GM23338 (cell line): Measurements from ENCODE around the gene COX4I2. TPM values are rescaled to one million over a fixed set of nuclear protein-coding genes. Genes with fewer than 3 reads are reported as not detected.

Experiments
- ATAC-seq: fragments of 200-7000 bp; cut with Tn5 transposase; 3 replicates; pipeline ENCODE4 v1.9.1; 2020
- DNase-seq: peaks from one replicate; pipeline ENCODE4 v3.0.0-alpha.2; 2015; ENCODE audit warnings: low spot score
- H2AFZ ChIP-seq: fragments of 200-600 bp; sonication (generic); 2 replicates; pipeline ENCODE4 v1.8.0; 2016; ENCODE audit warnings: antibody characterized with exemption, mild to moderate bottlenecking, moderate library complexity
- H3F3A ChIP-seq: fragments of 200-600 bp; sonication (generic); replicated peaks from 2 replicates; pipeline ENCODE4 v1.8.0; 2017; ENCODE audit warnings: antibody characterized with exemption, mixed run types, low read depth
- H3K27ac ChIP-seq: fragments of 200-600 bp; sonication (generic); 2 replicates; pipeline ENCODE4 v1.6.1; 2016; ENCODE audit warnings: low read depth
- H3K27me3 ChIP-seq: fragments of 200-600 bp; sonication (generic); 2 replicates; pipeline ENCODE4 v1.8.0; 2016; ENCODE audit warnings: mild to moderate bottlenecking, mixed run types, moderate library complexity; ENCODE audit not compliant: insufficient read depth
- H3K36me3 ChIP-seq: fragments of 200-600 bp; sonication (generic); 2 replicates; pipeline ENCODE4 v1.8.0; 2016; ENCODE audit warnings: mild to moderate bottlenecking; ENCODE audit not compliant: insufficient read depth
- H3K4me1 ChIP-seq: fragments of 200-600 bp; sonication (generic); 2 replicates; pipeline ENCODE4 v1.8.0; 2016; ENCODE audit warnings: mild to moderate bottlenecking, moderate library complexity; ENCODE audit not compliant: insufficient read depth
- H3K4me2 ChIP-seq: fragments of 200-600 bp; sonication (generic); 2 replicates; pipeline ENCODE4 v1.7.1; 2017; ENCODE audit warnings: mixed run types
- H3K4me3 ChIP-seq: fragments of 200-600 bp; sonication (generic); 2 replicates; pipeline ENCODE4 v1.6.1; 2016; ENCODE audit warnings: mixed run types
- H3K79me2 ChIP-seq: fragments of 200-600 bp; sonication (generic); replicated peaks from 2 replicates; pipeline ENCODE4 v1.8.0; 2017; ENCODE audit warnings: mild to moderate bottlenecking; ENCODE audit not compliant: insufficient read depth
- H3K9me2 ChIP-seq: fragments of 200-600 bp; sonication (generic); 2 replicates; pipeline ENCODE4 v1.8.0; 2017; ENCODE audit not compliant: insufficient read depth
- H4K20me1 ChIP-seq: fragments of 200-600 bp; sonication (generic); replicated peaks from 2 replicates; pipeline ENCODE4 v1.8.0; 2017; ENCODE audit warnings: mild to moderate bottlenecking; ENCODE audit not compliant: insufficient read depth
- H3K27ac Mint-ChIP-seq: 2 replicates; pipeline ENCODE4 v1.8.0; 2020; ENCODE audit warnings: inconsistent platforms, mild to moderate bottlenecking, moderate library complexity, mixed read lengths
- H3K27me3 Mint-ChIP-seq: 3 replicates; pipeline ENCODE4 v1.8.0; 2022; ENCODE audit warnings: low read depth, mild to moderate bottlenecking, moderate library complexity, mixed read lengths, inconsistent platforms; ENCODE audit not compliant: insufficient read depth, poor library complexity
- H3K36me3 Mint-ChIP-seq: 3 replicates; pipeline ENCODE4 v1.8.0; 2021; ENCODE audit warnings: low read depth, mild to moderate bottlenecking, inconsistent platforms, moderate library complexity, mixed read lengths
- H3K4me1 Mint-ChIP-seq: 3 replicates; pipeline ENCODE4 v1.8.0; 2020; ENCODE audit warnings: mild to moderate bottlenecking, inconsistent platforms, mixed read lengths
- H3K4me3 Mint-ChIP-seq: 3 replicates; pipeline ENCODE4 v1.8.0; 2021; ENCODE audit warnings: moderate library complexity, mild to moderate bottlenecking, inconsistent platforms, mixed read lengths
- H3K9me3 Mint-ChIP-seq: 3 replicates; pipeline ENCODE4 v1.8.0; 2020; ENCODE audit warnings: moderate library complexity, mild to moderate bottlenecking, inconsistent platforms, mixed read lengths
- CREB1 ChIP-seq: fragments of 250-450 bp; sonication (Bioruptor Pico); IDR thresholded peaks from 2 replicates; pipeline ENCODE4 v1.5.0; 2020; ENCODE audit warnings: low read depth, mild to moderate bottlenecking, moderate library complexity
- ETS1 ChIP-seq: IDR thresholded peaks from 2 replicates; pipeline ENCODE4 v1.6.1; 2016; ENCODE audit warnings: antibody characterized with exemption
- REST ChIP-seq: IDR thresholded peaks from one replicate; pipeline ENCODE4 v1.6.1; 2018; ENCODE audit warnings: antibody characterized with exemption; ENCODE audit not compliant: unreplicated experiment
- STAT1 ChIP-seq: IDR thresholded peaks from one replicate; pipeline ENCODE4 v1.6.1; 2016; ENCODE audit warnings: antibody characterized with exemption; ENCODE audit not compliant: unreplicated experiment
- ZNF462 ChIP-seq: fragments of 250-450 bp; sonication (Bioruptor Pico); IDR thresholded peaks from 2 replicates; pipeline ENCODE4 v1.5.0; 2020; ENCODE audit warnings: mild to moderate bottlenecking, moderate library complexity
- polyA plus RNA-seq: library from polyadenylated mRNA; unstranded; fragments of >200 nt; fragmentation: Nextera tagmentation; extraction: Ambion mirVana; gene quantifications from 2 replicates; pipeline ENCODE4 v1.2.1, GENCODE V29; 2016
- total RNA-seq: library from RNA; depleted of rRNA; stranded (reverse); fragments of >200 nt; shearing (Covaris generic); gene quantifications from 2 replicates; pipeline ENCODE4 v1.2.3, GENCODE V29; 2014

Gene COX4I2
- total and polyA plus RNA-seq, 2 experiments from 2014 or later: 0.63 TPM; not detected in 1

- TF ChIP-seq REST (no peak), STAT1 (no peak)
Measured at GRCh38 chr20:31596831-31597480, 40.8 kb upstream of the COX4I2 start (continued).

- H3K4me1 Mint-ChIP-seq: peaks cover 28% of the 10 kb centered on the region
- Histone ChIP-seq H3K79me2 (0 out of 2 replicates have a peak, but pooled peaks cover 5% of the 10 kb centered on the region), H3K4me1 (peaks cover 32% of the 10 kb centered on the region), H4K20me1 (no peaks in the 10 kb centered on the region), H3K27me3 (no peaks in the 10 kb centered on the region), H3K4me2 (no peak overlapping the region), H3K27ac (peak overlapping the region; percentile 27; the same call in 1 of the 2 replicates), H3F3A (peaks cover 18% of the 10 kb centered on the region), H3K4me3 (no peak overlapping the region), H3K9me2 (no peaks in the 10 kb centered on the region), H3K36me3 (no peaks in the 10 kb centered on the region), H2AFZ (no peak overlapping the region)
- no peak overlapping the region; the same call in 1 of the 2 replicates for H3K27ac Mint-ChIP-seq
- TF ChIP-seq ETS1 (no peak), ZNF462 (CRISPR knock-in tag) (no peak), CREB1 (CRISPR knock-in tag) (no peak)
- ATAC-seq (no peak), DNase-seq (no peak)
- H3K4me3 Mint-ChIP-seq: no peak overlapping the region
- H3K36me3 Mint-ChIP-seq: no peaks in the 10 kb centered on the region
- H3K9me3 Mint-ChIP-seq: peaks cover 3% of the 10 kb centered on the region; the same call in 1 of the 3 replicates
- H3K27me3 Mint-ChIP-seq: peaks cover 11% of the 10 kb centered on the region
Measured at GRCh38 chr20:31597481-31597855, 40.2 kb upstream of the COX4I2 start.
